Right renal pelvis (tissue), 4 donors: Measurements from ENCODE around the gene ARHGAP21. TPM values are rescaled to one million over a fixed set of nuclear protein-coding genes. Genes with fewer than 3 reads are reported as not detected.
A peak's percentile ranks its signal among the peaks of the same experiment; 100 is the strongest.
"Not testable (repeated sequence)": the region's sequence is repeated elsewhere in the genome, so short reads cannot be mapped to it uniquely, and the experiment has no call there.

ENCODE experiments used
- DNase-seq, 4 donors: peaks; one replicate each; pipeline ENCODE4 v3.0.0-alpha.2; 2013; ENCODE audit warnings: low read depth in 4 of 4, low spot score in 3 of 4, missing footprints in 1 of 4
- polyA plus RNA-seq, 4 donors: library from polyadenylated mRNA; unstranded; fragments of 120-200 nt; gene quantifications; one replicate each; pipeline ENCODE4 v1.2.1, GENCODE V29; 2013; ENCODE audit not compliant: insufficient read length in 4 of 4

ARHGAP21 gene
- 10 to 100 TPM; 63.0 to 93.2 (median 71.6) TPM for polyA plus RNA-seq

DNA sequence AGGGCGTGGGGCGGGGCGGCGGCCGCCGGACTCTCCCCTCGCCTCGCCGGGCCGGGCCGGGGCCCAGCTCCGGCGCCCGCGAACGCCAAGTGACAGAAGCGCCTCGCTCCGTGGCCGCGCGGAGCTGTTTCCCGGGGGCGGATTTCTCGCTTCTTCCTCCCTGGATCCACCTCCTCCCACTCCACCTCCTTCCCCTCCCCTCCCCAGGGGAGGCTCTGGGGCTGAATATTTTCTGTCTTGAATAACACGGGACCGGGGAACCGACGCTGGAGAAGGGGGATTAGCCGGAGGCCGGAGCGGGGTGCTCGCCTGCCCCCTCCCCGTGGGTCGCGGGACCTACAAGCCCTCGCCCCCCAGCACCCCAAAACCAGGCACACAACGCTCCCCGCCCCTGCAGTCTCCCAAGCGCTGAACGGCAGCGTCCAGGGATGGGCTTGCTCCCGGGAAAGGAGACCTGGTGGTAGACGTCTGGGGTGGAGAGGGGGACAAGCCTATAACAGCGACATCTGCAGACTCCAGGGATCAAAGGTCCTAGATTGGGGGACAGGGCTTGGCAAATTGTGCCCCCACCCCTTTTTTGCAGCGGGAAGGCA is at the start of gene ARHGAP21:
TSS of gene ARHGAP21 (minus strand) at position 100 of the 593 bp plus-strand sequence. CDS start 1,988 bp downstream, outside the sequence.
- peak in 3 of 4 donors; percentile 50 to 58 (median 55) for DNase-seq

DNA sequence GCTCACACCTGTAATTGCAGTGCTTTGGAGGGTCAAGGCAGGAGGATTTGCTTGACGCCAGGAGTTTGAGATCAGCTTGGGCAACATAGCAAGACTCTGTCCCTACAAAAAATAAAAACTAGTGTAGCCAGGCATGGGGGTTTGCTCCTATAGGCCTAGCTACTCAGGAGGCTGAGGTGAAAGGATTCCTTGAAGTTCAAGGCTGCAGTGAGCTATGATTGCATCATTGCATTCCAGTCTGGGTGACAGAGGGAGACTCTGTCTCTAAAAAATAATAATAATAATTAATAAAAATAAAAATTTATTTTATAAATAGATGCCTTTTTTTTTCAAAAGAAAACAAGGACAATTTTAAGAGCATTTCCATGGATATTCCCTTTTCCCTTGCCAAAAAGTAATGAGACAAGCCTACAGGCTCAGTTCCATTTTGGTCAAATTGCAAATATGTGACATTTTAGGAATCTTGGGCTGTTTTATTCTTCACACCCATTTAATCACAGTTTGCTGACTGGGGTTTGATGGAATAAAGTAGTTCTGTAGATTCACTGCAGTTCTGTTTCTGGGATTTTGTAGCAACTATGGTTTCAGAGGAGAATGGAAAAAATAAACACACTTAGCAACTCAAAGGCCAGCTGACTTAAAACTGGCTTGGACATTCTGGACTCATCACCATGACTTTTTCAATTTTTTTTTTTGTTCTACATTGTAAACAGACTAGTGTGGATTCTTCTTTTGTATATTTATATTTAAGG is 48.4 kb upstream of the ARHGAP21 start:
- no peak for DNase-seq

DNA sequence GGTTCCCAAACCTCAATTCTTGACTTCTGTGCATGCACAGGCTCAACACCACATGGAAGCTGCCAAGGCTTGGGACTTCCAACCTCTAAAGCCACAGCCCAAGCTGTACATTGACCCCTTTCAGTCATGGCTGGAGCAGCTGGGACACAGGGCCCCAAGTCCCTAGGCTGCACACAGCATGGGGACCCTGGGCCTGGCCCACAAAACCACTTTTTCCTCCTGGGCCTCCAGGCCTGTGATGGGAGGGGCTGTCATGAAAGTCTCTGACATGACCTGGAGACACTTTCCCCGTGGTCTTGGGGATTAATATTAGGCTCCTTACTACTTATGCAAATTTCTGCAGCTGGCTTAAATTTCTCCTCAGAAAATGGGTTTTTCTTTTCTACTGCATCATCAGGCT is 41.3 kb upstream of the ARHGAP21 start:
- not testable (repeated sequence) for DNase-seq

DNA sequence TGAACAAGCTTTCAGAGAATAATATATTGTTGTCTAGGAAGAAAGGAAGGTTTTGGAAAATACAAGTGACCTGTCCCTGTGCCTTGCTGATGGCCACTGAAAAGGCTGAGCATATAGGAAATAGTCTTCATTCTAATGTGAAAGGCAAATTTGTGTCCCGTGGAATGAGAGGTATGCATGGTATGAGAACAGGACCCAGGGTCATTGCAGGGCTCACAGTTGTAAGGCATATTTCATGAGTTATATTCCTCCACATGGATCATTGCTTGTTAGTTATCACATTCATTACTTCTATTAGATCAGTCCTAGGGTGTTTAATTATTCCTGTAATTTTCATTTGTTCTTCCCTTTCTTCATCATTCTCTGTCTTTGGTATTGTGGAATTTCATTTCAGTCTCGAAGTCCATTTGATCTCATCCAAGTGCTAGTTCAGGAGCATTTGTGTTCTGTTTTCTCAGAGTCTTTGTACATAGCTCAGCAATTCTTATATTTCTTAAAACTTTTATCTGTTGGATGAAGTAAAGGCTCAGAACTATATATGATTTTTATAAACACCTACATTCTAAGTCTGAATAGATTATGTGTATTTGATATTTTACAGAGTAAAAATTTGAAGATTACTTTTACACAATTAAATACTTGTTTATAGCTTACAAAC is 39.4 kb upstream of the ARHGAP21 start:
- peak in 2 of 4 donors; percentile 18 to 19 for DNase-seq

- no peak for DNase-seq
Measured at GRCh38 chr10:24762161-24762924, 38.7 kb upstream of the ARHGAP21 start.

- no peak for DNase-seq
Measured at GRCh38 chr10:24759672-24760071, 36.0 kb upstream of the ARHGAP21 start.

- DNase-seq = not testable (repeated sequence)
Measured at GRCh38 chr10:24758254-24758653, 34.6 kb upstream of the ARHGAP21 start.

- DNase-seq = no peak
Measured at GRCh38 chr10:24756283-24756682, 32.6 kb upstream of the ARHGAP21 start.

GRCh38 chr10:24751716-24752115 is 28.0 kb upstream of the ARHGAP21 start:
- DNase-seq = no peak

GRCh38 chr10:24750695-24751094 is 27.0 kb upstream of the ARHGAP21 start:
- no peak for DNase-seq

- DNase-seq = no peak
Measured at GRCh38 chr10:24748214-24748613, 24.5 kb upstream of the ARHGAP21 start.

GRCh38 chr10:24744946-24745345 is 21.3 kb upstream of the ARHGAP21 start:
- DNase-seq = no peak

DNA sequence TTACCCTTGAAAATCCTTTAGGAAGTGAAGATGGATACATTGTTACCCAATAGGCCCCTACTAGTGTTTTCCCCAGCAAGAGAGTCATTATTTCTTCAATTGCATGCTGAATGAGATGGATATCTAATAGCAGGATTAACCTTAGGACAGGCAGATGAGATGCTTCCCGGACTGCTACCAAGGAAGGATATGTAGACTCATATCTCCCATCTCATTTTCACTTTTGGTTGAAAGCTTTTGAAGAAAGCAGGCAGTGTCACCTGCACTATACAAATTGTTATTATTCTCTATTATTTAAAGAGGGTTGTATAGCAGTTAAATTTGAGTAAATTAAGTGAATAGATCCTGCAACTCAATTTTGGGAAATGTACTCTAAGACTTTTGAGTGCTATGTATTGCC is 17.0 kb upstream of the ARHGAP21 start:
- DNase-seq = no peak

GRCh38 chr10:24737001-24737400 is 13.3 kb upstream of the ARHGAP21 start:
- no peak for DNase-seq

- DNase-seq = no peak
Measured at GRCh38 chr10:24731942-24732341, 8.3 kb upstream of the ARHGAP21 start.

DNA sequence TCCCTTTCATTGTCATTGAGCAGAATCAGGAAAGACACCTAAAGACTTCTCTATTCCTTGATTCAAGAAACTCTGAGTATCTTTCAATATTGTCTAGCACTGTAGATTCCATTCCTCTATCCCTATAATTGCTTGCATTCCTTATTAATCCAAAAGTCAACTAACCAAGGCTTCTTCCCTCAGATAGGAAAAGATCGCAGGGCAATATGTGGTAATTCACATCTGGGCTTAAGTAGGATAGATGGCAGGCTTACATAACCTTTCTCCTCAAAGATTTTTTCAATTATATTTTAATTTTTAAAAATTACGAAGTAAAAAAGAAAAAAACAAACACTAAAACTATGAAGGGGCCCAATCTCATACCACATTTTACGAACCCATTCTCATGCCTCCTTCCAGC is 7.1 kb upstream of the ARHGAP21 start:
- no peak for DNase-seq

DNA sequence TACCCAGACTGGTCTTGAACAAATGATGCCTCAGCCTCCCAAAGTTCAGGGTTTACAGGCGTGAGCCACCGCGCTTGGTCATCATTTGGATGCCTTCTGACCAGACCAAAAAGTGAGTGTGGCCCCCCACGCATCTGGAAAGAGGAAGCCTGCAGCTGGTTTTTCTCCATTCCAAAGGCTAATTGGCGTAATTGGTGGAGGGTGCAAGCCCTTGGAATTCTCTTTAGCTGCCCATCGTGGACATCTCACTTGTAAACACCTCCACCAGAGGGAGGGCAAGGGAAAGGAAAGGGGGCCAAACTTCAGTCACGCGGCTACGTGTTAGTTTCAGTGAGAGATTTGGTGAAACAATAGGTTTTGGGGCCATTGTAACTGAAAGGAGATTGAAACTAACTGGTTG is 4.1 kb upstream of the ARHGAP21 start:
- DNase-seq = no peak

GRCh38 chr10:24726626-24727025 is 2.9 kb upstream of the ARHGAP21 start:
- DNase-seq = no peak

DNA sequence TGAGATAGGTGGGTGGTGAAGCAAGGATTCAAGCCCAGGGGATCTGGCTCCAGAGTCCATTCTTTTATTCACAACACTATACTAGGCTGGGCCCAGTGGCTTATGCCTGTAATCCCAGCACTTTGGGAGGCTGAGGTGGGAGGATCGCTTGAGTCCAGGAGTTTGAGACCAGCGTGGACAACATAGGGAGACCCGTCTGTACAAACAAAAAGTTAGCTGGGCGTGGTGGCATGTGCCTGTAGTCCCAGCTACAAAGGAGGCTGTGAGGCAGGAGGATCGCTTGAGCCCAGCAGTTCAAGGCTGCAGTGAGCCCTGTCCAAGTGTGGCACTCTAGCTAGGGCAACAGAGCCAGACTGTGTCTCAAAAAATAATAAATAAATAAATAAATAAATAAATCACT is 2.3 kb upstream of the ARHGAP21 start:
- DNase-seq = not testable (repeated sequence)

GRCh38 chr10:24724381-24725228 is 918 bp upstream of the ARHGAP21 start:
- DNase-seq = peak; percentile 91 to 96 (median 94)
